Testis (tissue), 3 donors: ENCODE measurements around the gene TMEM44. TPM values are rescaled to one million over a fixed set of nuclear protein-coding genes. Genes with fewer than 3 reads are reported as not detected.

Experiments
- DNase-seq: peaks from one replicate; pipeline ENCODE4 v3.0.0-alpha.2; 2019
- H3K27ac ChIP-seq, 2 donors: fragments of 200-600 bp; sonication (generic); one replicate each; pipeline ENCODE4 v1.5.1; 2019
- H3K27me3 ChIP-seq: fragments of 200-600 bp; sonication (generic); one replicate; pipeline ENCODE4 v1.5.1; 2019
- H3K36me3 ChIP-seq: fragments of 200-600 bp; sonication (generic); one replicate; pipeline ENCODE4 v1.5.1; 2017; ENCODE audit warnings: low read depth; ENCODE audit errors: missing control alignments
- H3K4me1 ChIP-seq: fragments of 200-600 bp; sonication (generic); one replicate; pipeline ENCODE4 v1.5.1; 2019
- H3K4me3 ChIP-seq, 2 donors: fragments of 200-600 bp; sonication (generic); one replicate each; pipeline ENCODE4 v1.5.1; 2017 to 2019
- H3K9me3 ChIP-seq: fragments of 200-600 bp; sonication (generic); one replicate; pipeline ENCODE4 v1.5.1; 2017
- POLR2A ChIP-seq: fragments of 450-650 bp; IDR thresholded peaks from one replicate; pipeline ENCODE4 v1.6.1; 2017; ENCODE audit warnings: antibody characterized with exemption, mild to moderate bottlenecking, moderate library complexity
- WGBS, 2 donors: methylation state at CpG; one replicate each; pipeline ENCODE4 v1.1.5; 2018; 5-methylcytosine and 5-hydroxymethylcytosine counted together
- intact Hi-C: fragments of 100-400 bp; cut with DNase I; formaldehyde crosslinking; loops from one replicate; pipeline ENCODE4 v1.15.1; 2023; ENCODE audit warnings: low total_unique reads
- polyA plus RNA-seq: library from polyadenylated mRNA; stranded (reverse); fragments of 350-450 nt; fragmentation: Illumina TruSeq; extraction: RNeasy Lipid Tissue Mini Kit (QIAGEN cat#74804); gene quantifications from one replicate; pipeline ENCODE4 v1.2.3, GENCODE V29; 2014; ENCODE audit warnings: low read depth, low replicate concordance; ENCODE audit not compliant: insufficient read depth
- total RNA-seq, 2 donors: library from RNA; depleted of rRNA; stranded (reverse); fragments of >200 nt; gene quantifications; one replicate each; pipeline ENCODE4 v1.2.3, GENCODE V29; 2016
- TF ChIP-seq, protein P1 (sequence below), 3 experiments: fragments of 450-650 bp in 2 of 3; fragments of 200-600 bp in 1 of 3; sonication (generic) in 1 of 3; IDR thresholded peaks; one replicate each; pipeline ENCODE4 v1.5.1; 2016 to 2019; ENCODE audit warnings: antibody characterized with exemption in 3 of 3, mild to moderate bottlenecking in 2 of 3, moderate library complexity in 1 of 3

TMEM44 gene
- total and polyA plus RNA-seq, 3 donors from 2014 or later = 6.8 to 14.9 (median 10.7) TPM

GRCh38 chr3:194637541-194638400 lies 4.6 kb upstream of the TMEM44 start:
- H3K27me3 ChIP-seq = no peaks in the 10 kb centered on the region
- no peaks in the 10 kb centered on the region for H3K4me1 ChIP-seq
- DNase-seq = no peak
- intact Hi-C loops = no loop called here
- no peak overlapping the region for H3K4me3 ChIP-seq
- WGBS, 2 donors = 86 to 89% methylated on average over 21 to 22 of the region's 22 CpGs
- no peaks in the 10 kb centered on the region for H3K36me3 ChIP-seq
- TF ChIP-seq, protein P1, sequence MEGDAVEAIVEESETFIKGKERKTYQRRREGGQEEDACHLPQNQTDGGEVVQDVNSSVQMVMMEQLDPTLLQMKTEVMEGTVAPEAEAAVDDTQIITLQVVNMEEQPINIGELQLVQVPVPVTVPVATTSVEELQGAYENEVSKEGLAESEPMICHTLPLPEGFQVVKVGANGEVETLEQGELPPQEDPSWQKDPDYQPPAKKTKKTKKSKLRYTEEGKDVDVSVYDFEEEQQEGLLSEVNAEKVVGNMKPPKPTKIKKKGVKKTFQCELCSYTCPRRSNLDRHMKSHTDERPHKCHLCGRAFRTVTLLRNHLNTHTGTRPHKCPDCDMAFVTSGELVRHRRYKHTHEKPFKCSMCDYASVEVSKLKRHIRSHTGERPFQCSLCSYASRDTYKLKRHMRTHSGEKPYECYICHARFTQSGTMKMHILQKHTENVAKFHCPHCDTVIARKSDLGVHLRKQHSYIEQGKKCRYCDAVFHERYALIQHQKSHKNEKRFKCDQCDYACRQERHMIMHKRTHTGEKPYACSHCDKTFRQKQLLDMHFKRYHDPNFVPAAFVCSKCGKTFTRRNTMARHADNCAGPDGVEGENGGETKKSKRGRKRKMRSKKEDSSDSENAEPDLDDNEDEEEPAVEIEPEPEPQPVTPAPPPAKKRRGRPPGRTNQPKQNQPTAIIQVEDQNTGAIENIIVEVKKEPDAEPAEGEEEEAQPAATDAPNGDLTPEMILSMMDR (IDR thresholded peaks at IDR 0.05) = no peak
- no peak for TF ChIP-seq POLR2A
- no peaks in the 10 kb centered on the region for H3K9me3 ChIP-seq
- H3K27ac ChIP-seq = no peak overlapping the region

- WGBS, 2 donors = 75 to 76% methylated on average over 3 of the region's 3 CpGs
- intact Hi-C loops = no loop called here
- Histone ChIP-seq H3K36me3 (no peaks in the 10 kb centered on the region), H3K4me3 (no peak overlapping the region), H3K27me3 (no peaks in the 10 kb centered on the region), H3K9me3 (no peaks in the 10 kb centered on the region), H3K4me1 (no peaks in the 10 kb centered on the region), H3K27ac (no peak overlapping the region)
- TF ChIP-seq, protein P1 (IDR thresholded peaks at IDR 0.05) = no peak
- TF ChIP-seq POLR2A = no peak
- no peak for DNase-seq
Measured at GRCh38 chr3:194637066-194637465, 3.8 kb upstream of the TMEM44 start.

DNA sequence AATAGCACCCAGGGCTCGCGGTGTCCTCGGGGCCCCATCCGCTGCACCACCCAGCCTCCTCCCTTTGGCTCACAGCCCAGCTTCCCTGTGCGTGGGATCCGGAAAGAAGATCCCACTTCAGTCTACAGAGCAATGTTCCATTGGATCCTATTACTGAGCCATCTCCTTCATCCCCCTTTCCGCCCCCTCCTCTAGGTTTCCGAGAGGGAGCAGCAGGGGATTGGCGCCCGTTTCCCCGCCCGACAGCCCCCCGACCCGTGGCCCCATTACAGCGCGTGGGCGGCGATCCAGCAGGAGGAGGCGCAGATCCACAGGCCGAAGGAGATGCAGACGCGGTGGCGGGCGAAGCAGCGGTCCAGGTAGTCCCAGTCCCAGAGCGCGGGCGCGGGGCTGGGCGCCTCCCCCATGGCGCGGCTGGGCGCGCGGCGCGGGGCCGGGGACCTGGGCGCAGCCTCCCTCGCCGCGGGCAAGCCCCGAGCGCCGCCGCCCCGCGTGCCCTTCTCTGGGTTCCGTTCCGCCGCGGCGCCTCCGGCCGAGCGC lies 340 bp downstream of the TMEM44 start:
- Histone ChIP-seq H3K27me3 (no peaks in the 10 kb centered on the region), H3K36me3 (no peaks in the 10 kb centered on the region), H3K27ac (peak overlapping the region in 1 of 2 donors; percentile 76), H3K4me3 (peak overlapping the region; percentile 69 to 73), H3K4me1 (no peaks in the 10 kb centered on the region), H3K9me3 (no peaks in the 10 kb centered on the region)
- intact Hi-C loops = no loop called here
- WGBS, 2 donors = 1 to 3% methylated on average over 6 to 28 of the region's 56 CpGs
- peak; percentile 37 for DNase-seq
- TF ChIP-seq POLR2A = no peak
- TF ChIP-seq, protein P1 (IDR thresholded peaks at IDR 0.05) = no peak

DNA sequence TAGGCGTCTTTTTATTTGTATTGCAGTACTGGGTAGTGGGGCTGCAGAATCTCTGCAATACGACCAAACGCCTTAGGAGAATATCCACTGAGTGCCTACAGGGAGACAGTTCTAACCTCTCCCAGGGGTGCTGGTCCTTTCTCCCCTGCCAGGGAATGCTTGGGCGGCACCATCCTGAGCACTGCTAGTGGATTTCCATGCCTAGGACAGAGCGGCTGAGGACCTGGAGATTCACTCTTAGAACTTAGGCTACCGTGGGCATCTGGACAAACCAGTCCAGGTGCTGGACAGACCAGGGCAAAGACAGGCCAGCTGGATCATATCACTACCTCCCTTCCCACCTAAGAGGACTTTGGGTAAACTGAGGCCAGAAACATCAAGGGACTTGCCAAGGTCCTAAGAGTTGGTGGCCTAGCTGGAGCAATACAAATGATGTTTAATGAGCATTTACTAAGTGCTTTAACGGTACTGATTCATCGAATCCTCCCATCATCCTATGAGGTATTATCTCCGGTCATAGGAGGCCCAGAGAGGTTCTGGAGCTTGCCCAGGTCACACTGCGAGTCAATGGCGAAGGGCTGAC lies 902 bp downstream of the TMEM44 start:
- Histone ChIP-seq H3K4me3 (peak overlapping the region; percentile 69 to 73), H3K9me3 (no peaks in the 10 kb centered on the region), H3K4me1 (no peaks in the 10 kb centered on the region), H3K27ac (no peak overlapping the region), H3K27me3 (no peaks in the 10 kb centered on the region), H3K36me3 (no peaks in the 10 kb centered on the region)
- WGBS, 2 donors = 32 to 45% methylated on average over 11 of the region's 11 CpGs
- TF ChIP-seq, protein P1 (IDR thresholded peaks at IDR 0.05) = no peak
- no peak for TF ChIP-seq POLR2A
- intact Hi-C loops = no loop called here
- DNase-seq = no peak
